Stomach smooth muscle (tissue), 2 donors: Measurements from ENCODE around the gene ABCA3.

Experiments used
- H3K27ac ChIP-seq: one replicate; pipeline ENCODE4 v1.7.0; 2013; ENCODE audit warnings: mild to moderate bottlenecking, low read length, inconsistent platforms
- H3K27me3 ChIP-seq, 2 donors: one replicate each; pipeline ENCODE4 v1.7.0; 2013; ENCODE audit warnings: low read length in 2 of 2; ENCODE audit not compliant: insufficient read depth in 2 of 2, control insufficient read depth in 1 of 2
- H3K36me3 ChIP-seq, 2 donors: one replicate each; pipeline ENCODE4 v1.7.0; 2013; ENCODE audit warnings: low read length in 2 of 2; ENCODE audit not compliant: control insufficient read depth in 2 of 2, insufficient read depth in 2 of 2
- H3K4me1 ChIP-seq: one replicate; pipeline ENCODE4 v1.7.0; 2013; ENCODE audit warnings: low read length; ENCODE audit not compliant: control insufficient read depth, insufficient read depth
- H3K4me3 ChIP-seq, 2 donors: one replicate each; pipeline ENCODE4 v1.7.0; 2013; ENCODE audit warnings: low read length in 2 of 2
- H3K9ac ChIP-seq, 2 donors: one replicate each; pipeline ENCODE4 v1.7.0; 2013; ENCODE audit warnings: low read length in 2 of 2, mild to moderate bottlenecking in 1 of 2
- H3K9me3 ChIP-seq, 2 donors: one replicate each; pipeline ENCODE4 v1.7.0; 2013; ENCODE audit warnings: low read length in 2 of 2; ENCODE audit not compliant: control insufficient read depth in 2 of 2
- donor health status: healthy.
- donor health status: Pancreatic carcinoma.

Gene ABCA3

DNA sequence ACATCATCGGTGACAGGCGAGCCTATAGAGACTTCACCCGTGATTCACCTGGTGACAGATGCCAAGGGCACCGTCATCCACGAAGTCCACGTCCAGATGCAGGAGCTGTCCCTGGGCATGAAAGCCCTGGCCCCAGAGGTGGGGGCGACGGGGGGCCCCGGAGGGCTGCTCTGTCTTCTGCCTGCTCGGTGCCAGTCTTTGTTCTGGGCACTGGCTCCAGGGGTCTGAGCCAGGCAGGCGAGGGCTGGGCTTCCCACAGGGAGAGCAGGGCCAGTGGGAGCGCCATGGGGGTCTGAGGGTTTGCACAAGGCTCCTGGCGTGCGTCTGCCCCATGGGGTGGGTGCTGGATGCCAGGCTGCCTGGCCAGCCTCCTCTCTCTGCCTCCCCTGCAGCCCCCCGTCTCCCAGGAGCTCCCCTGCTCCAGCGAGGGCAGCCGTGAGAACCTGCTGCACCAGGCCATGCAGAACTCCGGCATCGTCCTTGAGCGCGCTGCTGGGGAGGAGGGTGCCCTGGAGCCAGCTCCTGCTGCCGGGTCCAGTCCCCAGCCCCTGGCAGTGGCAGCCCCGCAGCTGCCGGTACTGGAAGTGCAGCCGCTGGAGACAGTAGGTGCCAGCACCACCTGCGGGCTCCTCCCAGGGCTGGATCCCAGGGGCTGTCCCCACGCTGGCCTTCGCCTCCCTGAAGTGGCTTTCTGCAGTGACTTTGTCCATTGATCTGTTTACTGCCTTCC lies 107.3 kb downstream of the ABCA3 start:
- Histone ChIP-seq H3K4me3 (no peak overlapping the region), H3K27ac (no peak overlapping the region), H3K36me3 (peaks cover 53 to 54% of the 10 kb centered on the region in 2 donors), H3K4me1 (peaks cover 23% of the 10 kb centered on the region), H3K9ac (no peak overlapping the region), H3K9me3 (no peaks in the 10 kb centered on the region), H3K27me3 (peaks cover 22 to 31% of the 10 kb centered on the region in 2 donors)

- Histone ChIP-seq H3K36me3 (peaks cover 54 to 56% of the 10 kb centered on the region in 2 donors), H3K9me3 (no peaks in the 10 kb centered on the region), H3K4me3 (no peak overlapping the region), H3K27me3 (peaks cover 17 to 25% of the 10 kb centered on the region in 2 donors), H3K9ac (no peak overlapping the region), H3K27ac (no peak overlapping the region), H3K4me1 (peaks cover 14% of the 10 kb centered on the region)
Measured at GRCh38 chr16:2232094-2232990, 108.2 kb downstream of the ABCA3 start.

DNA sequence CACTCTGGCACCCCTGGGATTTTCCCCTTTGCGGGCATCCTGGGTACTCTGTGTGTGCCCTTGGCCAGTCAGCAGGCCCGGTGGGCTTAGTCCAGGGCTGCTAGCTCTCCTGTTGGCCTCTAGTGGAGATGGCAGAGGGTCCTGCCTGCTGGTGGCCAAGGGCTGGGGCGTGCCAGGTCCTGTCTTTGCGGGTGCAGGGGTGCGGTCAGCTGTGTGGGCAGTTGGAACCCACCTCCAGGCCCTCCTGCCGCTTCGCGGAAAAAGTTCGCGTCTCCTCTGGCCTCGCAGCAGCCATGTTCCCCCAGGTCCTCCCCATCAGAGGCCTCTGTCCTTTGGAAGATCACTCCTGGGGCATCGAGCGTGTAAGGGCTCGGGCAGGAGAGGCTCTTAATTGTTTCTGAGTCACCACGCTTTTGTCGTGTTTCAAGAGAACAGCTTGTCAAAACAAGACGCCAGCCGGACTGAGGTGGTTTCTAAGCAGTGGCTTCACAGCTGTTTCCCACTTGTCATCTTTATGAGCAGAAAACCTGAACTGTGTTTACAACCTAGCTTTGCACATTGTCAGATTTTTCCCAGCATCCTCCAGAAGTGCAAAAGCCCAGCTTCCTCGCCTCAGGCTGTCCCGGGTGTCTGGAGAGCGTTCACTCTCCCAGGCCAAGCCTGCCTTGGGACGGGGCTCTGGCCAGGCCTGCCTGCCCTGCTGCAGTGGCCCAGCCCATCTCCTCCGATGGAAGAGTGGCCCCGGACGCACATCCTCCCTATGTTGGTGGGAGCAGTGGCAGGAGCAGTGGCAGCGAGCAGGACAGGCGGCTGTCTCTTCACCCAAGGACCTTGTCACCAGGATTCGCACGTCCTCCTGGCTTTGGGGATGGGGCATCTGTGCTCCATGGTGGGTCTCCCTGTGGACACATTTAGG lies 109.3 kb downstream of the ABCA3 start:
- Histone ChIP-seq H3K4me3 (no peak overlapping the region), H3K9me3 (no peaks in the 10 kb centered on the region), H3K27ac (no peak overlapping the region), H3K27me3 (peaks cover 15% of the 10 kb centered on the region in 2 donors), H3K4me1 (peaks cover 6% of the 10 kb centered on the region), H3K36me3 (peaks cover 57 to 58% of the 10 kb centered on the region in 2 donors), H3K9ac (no peak overlapping the region)

- Histone ChIP-seq H3K27ac (no peak overlapping the region), H3K36me3 (peaks cover 54 to 55% of the 10 kb centered on the region in 2 donors), H3K27me3 (peaks cover 6 to 10% of the 10 kb centered on the region in 2 donors), H3K4me3 (no peak overlapping the region), H3K9me3 (no peaks in the 10 kb centered on the region), H3K9ac (no peak overlapping the region), H3K4me1 (peaks cover 7% of the 10 kb centered on the region)
Measured at GRCh38 chr16:2230376-2230775, 110.2 kb downstream of the ABCA3 start.

- Histone ChIP-seq H3K4me3 (no peak overlapping the region), H3K27ac (no peak overlapping the region), H3K9ac (no peak overlapping the region), H3K36me3 (peaks cover 48 to 49% of the 10 kb centered on the region in 2 donors), H3K9me3 (no peaks in the 10 kb centered on the region), H3K27me3 (peaks cover 0 to 8% of the 10 kb centered on the region in 2 donors), H3K4me1 (peaks cover 14% of the 10 kb centered on the region)
Measured at GRCh38 chr16:2229632-2230250, 110.8 kb downstream of the ABCA3 start.

- Histone ChIP-seq H3K4me1 (peaks cover 20% of the 10 kb centered on the region), H3K36me3 (peaks cover 43 to 45% of the 10 kb centered on the region in 2 donors), H3K9ac (no peak overlapping the region), H3K27me3 (peaks cover 0 to 8% of the 10 kb centered on the region in 2 donors), H3K4me3 (no peak overlapping the region), H3K27ac (no peak overlapping the region), H3K9me3 (no peaks in the 10 kb centered on the region)
Measured at GRCh38 chr16:2229091-2229490, 111.4 kb downstream of the ABCA3 start.

GRCh38 chr16:2228161-2228824 lies 112.2 kb downstream of the ABCA3 start:
- Histone ChIP-seq H3K36me3 (peaks cover 38 to 39% of the 10 kb centered on the region in 2 donors), H3K4me1 (peaks cover 23% of the 10 kb centered on the region), H3K27me3 (peaks cover 0 to 6% of the 10 kb centered on the region in 2 donors), H3K27ac (no peak overlapping the region), H3K4me3 (no peak overlapping the region), H3K9me3 (no peaks in the 10 kb centered on the region), H3K9ac (no peak overlapping the region)

- peaks cover 27 to 29% of the 10 kb centered on the region in 2 donors for H3K36me3 ChIP-seq
- H3K9me3 ChIP-seq, result no peaks in the 10 kb centered on the region
- peaks cover 0 to 2% of the 10 kb centered on the region in 2 donors for H3K27me3 ChIP-seq
- peaks cover 25% of the 10 kb centered on the region for H3K4me1 ChIP-seq
- no peak overlapping the region for H3K4me3 ChIP-seq
- no peak overlapping the region for H3K9ac ChIP-seq
- H3K27ac ChIP-seq, result no peak overlapping the region
Measured at GRCh38 chr16:2226918-2227317, 113.6 kb downstream of the ABCA3 start.

DNA sequence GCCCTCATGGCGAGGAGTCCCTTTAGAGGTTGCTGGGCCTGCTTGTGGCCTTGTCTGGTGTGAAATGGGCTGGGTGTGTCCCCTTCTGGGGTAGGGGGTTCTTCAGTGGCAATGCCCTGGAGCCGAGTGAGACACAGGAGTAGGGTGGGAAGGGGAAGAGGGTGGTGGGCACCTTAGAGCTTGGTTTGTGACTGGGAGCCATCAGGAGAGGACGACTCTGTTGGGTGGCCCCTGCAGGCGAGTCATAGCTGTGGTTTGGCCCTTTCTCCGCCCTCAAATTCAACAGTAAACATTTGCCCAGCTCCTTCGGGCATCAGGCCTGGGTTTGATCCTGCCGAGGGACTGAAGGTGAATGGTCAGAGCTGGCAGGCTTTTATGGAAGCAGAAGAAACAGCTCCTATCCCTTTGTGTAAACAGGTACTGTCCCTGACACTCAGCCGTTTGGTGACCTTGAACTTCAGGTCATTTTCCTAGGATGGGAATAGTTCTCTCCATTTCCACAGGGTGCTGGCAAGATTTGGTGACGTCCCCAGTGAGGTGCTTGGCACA lies 114.2 kb downstream of the ABCA3 start:
- H3K4me1 ChIP-seq, result peaks cover 25% of the 10 kb centered on the region
- H3K27me3 ChIP-seq, result no peaks in the 10 kb centered on the region
- no peak overlapping the region for H3K9ac ChIP-seq
- no peaks in the 10 kb centered on the region for H3K9me3 ChIP-seq
- H3K4me3 ChIP-seq, result no peak overlapping the region
- peaks cover 21 to 23% of the 10 kb centered on the region in 2 donors for H3K36me3 ChIP-seq
- H3K27ac ChIP-seq, result no peak overlapping the region
